ENCODE data around the gene CCDC85C. TPM values are rescaled to one million over a fixed set of nuclear protein-coding genes. Genes with fewer than 3 reads are reported as not detected.

The CCDC85C gene
- polyA plus RNA-seq, 1 donor: 4.1 TPM

GRCh38 chr14:99554757-99555531 is 49.1 kb downstream of the CCDC85C start:
- no peak for DNase-seq

- no peak for DNase-seq
Measured at GRCh38 chr14:99554184-99554583, 49.8 kb downstream of the CCDC85C start.

- DNase-seq: no peak
Measured at GRCh38 chr14:99552572-99553216, 51.3 kb downstream of the CCDC85C start.

- DNase-seq: no peak
Measured at GRCh38 chr14:99552021-99552553, 51.9 kb downstream of the CCDC85C start.

GRCh38 chr14:99551034-99551922 is 52.7 kb downstream of the CCDC85C start:
- no peak for DNase-seq

- no peak for DNase-seq
Measured at GRCh38 chr14:99550387-99550992, 53.5 kb downstream of the CCDC85C start.

GRCh38 chr14:99549684-99550083 is 54.3 kb downstream of the CCDC85C start:
- no peak for DNase-seq

GRCh38 chr14:99548871-99549515 is 55.0 kb downstream of the CCDC85C start:
- DNase-seq: no peak

- no peak for DNase-seq
Measured at GRCh38 chr14:99548255-99548654, 55.8 kb downstream of the CCDC85C start.

GRCh38 chr14:99546234-99546879 is 57.6 kb downstream of the CCDC85C start:
- no peak for DNase-seq

GRCh38 chr14:99545586-99545985 is 58.4 kb downstream of the CCDC85C start:
- no peak for DNase-seq

GRCh38 chr14:99544991-99545390 is 59.0 kb downstream of the CCDC85C start:
- no peak for DNase-seq

GRCh38 chr14:99543985-99544384 is 60.0 kb downstream of the CCDC85C start:
- no peak for DNase-seq

- no peak for DNase-seq
Measured at GRCh38 chr14:99543370-99543769, 60.6 kb downstream of the CCDC85C start.

GRCh38 chr14:99542566-99542965 is 61.4 kb downstream of the CCDC85C start:
- DNase-seq: no peak

GRCh38 chr14:99541677-99542470 is 62.1 kb downstream of the CCDC85C start:
- no peak for DNase-seq

GRCh38 chr14:99541211-99541610 is 62.8 kb downstream of the CCDC85C start:
- no peak for DNase-seq

- no peak for DNase-seq
Measured at GRCh38 chr14:99540196-99541032, 63.6 kb downstream of the CCDC85C start.

GRCh38 chr14:99539491-99539890 is 64.5 kb downstream of the CCDC85C start:
- DNase-seq: no peak

- DNase-seq: no peak
Measured at GRCh38 chr14:99538733-99539132, 65.3 kb downstream of the CCDC85C start.

Measured in hindlimb muscle (tissue), 1 donor.